Measurements from ENCODE around the gene LONP1. TPM values are rescaled to one million over a fixed set of nuclear protein-coding genes. Genes with fewer than 3 reads are reported as not detected.
"Not testable (repeated sequence)": the region's sequence is repeated elsewhere in the genome, so short reads cannot be mapped to it uniquely, and the experiment has no call there.

LONP1 gene
- total RNA-seq, 1 donor from 2014 or later: 65.3 TPM

DNA sequence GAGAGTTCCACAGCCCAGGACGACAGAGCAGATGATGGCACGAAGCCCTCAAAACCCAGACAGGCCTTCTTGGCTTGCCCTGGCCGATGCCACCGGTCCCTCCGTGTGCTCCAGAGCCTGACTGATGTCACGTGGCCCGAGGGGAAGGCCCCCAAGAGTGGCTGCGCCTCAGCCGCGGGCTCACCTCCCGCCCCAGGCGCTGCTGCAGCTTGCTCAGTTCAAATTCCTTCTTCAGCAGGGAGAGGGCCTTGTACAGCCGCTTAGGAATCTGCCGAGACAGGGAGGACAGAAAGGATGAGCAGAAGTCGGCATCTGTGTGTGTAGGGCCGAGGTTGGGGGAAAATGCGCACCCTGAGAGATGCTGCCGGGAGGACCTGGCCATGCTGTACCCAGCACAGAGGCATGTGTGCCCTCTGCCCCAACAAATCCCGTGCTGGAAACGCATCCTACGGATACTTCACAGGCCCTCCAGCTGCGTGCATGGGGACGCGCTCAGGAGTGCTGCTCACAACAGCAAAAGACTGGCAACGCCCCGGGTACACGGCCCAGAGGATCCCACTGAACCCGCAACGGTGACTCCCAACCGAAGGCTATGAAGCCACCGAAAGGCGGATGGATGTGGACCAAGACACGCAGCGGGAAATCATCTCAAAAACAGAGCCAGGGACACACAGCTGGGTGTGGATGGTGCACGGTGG is 12.9 kb downstream of the LONP1 start:
- Histone ChIP-seq H3K27me3 (ENCODE audit: low read depth) (no peaks in the 10 kb centered on the region), H3K36me3 (peaks cover 89% of the 10 kb centered on the region), H3K4me1 (no peaks in the 10 kb centered on the region), H3K9me3 (no peaks in the 10 kb centered on the region), H3K4me3 (no peak overlapping the region), H3K27ac (no peak overlapping the region)
- no peak for DNase-seq
- no peak for TF ChIP-seq CTCF (IDR thresholded peaks at IDR 0.05)
- no peak for ATAC-seq
- intact Hi-C loops (cut with DNase I): no loop called here

- Histone ChIP-seq H3K4me1 (no peaks in the 10 kb centered on the region), H3K36me3 (peaks cover 82% of the 10 kb centered on the region), H3K4me3 (no peak overlapping the region), H3K27ac (no peak overlapping the region), H3K9me3 (no peaks in the 10 kb centered on the region), H3K27me3 (ENCODE audit: low read depth) (no peaks in the 10 kb centered on the region)
- no peak for TF ChIP-seq CTCF (IDR thresholded peaks at IDR 0.05)
- ATAC-seq: no peak
- DNase-seq: no peak
- intact Hi-C loops (cut with DNase I): no loop called here
These were observed 14.4 kb downstream of the LONP1 start for GRCh38 chr19:5705552-5705951.

GRCh38 chr19:5703819-5704818 is 15.8 kb downstream of the LONP1 start:
- Histone ChIP-seq H3K27me3 (ENCODE audit: low read depth) (no peaks in the 10 kb centered on the region), H3K4me1 (no peaks in the 10 kb centered on the region), H3K4me3 (no peak overlapping the region), H3K36me3 (peaks cover 82% of the 10 kb centered on the region), H3K9me3 (no peaks in the 10 kb centered on the region), H3K27ac (no peak overlapping the region)
- DNase-seq (no peak), ATAC-seq (no peak)
- TF ChIP-seq CTCF (IDR thresholded peaks at IDR 0.05): no peak
- intact Hi-C loops (cut with DNase I): no loop called here

DNA sequence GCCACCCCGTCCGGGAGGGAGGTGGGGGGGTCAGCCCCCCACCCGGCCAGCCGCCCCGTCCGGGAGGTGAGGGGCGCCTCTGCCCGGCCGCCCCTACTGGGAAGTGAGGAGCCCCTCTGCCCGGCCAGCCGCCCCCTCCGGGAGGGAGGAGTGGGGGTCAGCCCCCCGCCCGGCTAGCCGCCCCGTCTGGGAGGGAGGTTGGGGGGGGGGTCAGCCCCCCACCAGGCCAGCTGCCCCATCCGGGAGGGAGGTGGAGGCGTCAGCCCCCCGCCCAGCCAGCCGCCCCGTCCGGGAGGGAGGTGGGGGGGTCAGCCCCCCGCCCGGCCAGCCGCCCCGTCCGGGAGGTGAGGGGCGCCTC is 17.9 kb downstream of the LONP1 start:
- H3K4me1 ChIP-seq; intact Hi-C loops (cut with DNase I); H3K27me3 ChIP-seq (ENCODE audit: low read depth); ATAC-seq; DNase-seq; H3K9me3 ChIP-seq; H3K27ac ChIP-seq; H3K4me3 ChIP-seq: not testable (repeated sequence)
- H3K36me3 ChIP-seq: peaks cover 78% of the 10 kb centered on the region

DNA sequence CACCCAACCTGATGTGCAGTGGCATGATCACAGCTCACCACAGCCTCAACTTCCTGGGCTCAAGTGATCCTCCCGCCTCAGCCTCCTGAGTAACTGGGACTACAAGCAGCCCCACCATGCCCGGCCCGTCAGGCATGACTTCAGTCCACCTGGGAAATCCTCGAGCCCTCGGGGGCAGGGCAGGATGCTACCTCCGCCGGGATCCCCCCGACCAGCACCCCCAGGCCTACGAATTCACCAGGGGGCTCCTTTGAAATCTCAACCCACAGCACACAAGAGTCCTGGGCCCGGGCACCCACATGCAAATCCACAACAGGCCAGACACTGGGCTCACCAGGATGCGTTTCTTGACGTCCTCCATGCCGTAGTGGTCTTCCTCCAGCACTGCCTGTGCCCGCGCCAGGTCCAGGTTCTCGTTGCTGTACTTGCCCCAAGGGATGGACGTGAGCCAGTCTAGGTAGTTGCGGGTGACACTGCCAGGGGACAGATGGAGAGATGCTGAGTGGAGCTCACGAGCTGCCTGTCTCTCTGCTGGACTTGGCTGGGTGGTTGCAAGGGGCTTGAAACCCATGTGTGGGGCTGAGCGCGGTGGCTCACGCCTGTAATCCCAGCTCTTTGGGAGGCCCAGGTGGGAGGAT is 19.4 kb downstream of the LONP1 start:
- intact Hi-C loops (cut with DNase I): no loop called here
- H3K36me3 ChIP-seq: peaks cover 78% of the 10 kb centered on the region
- TF ChIP-seq CTCF (IDR thresholded peaks at IDR 0.05): no peak
- DNase-seq (no peak), ATAC-seq (no peak)
- no peaks in the 10 kb centered on the region for H3K9me3 ChIP-seq
- no peak overlapping the region for H3K27ac ChIP-seq
- no peak overlapping the region for H3K4me3 ChIP-seq
- no peaks in the 10 kb centered on the region for H3K4me1 ChIP-seq
- no peaks in the 10 kb centered on the region for H3K27me3 ChIP-seq (ENCODE audit: low read depth)
